Loucy (cell line): Measurements from ENCODE around the gene POLA1.

Experiments
- H2AFZ ChIP-seq: fragments of 200-600 bp; sonication (generic); 2 replicates; pipeline ENCODE4 v1.6.0; 2016; ENCODE audit warnings: antibody characterized with exemption, mild to moderate bottlenecking, low read length, moderate library complexity
- H3F3A ChIP-seq: fragments of 200-600 bp; 2 replicates; pipeline ENCODE4 v1.6.0; 2016; ENCODE audit warnings: antibody characterized with exemption, low read depth, mild to moderate bottlenecking
- H3K27me3 ChIP-seq: fragments of 200-600 bp; sonication (generic); 2 replicates; pipeline ENCODE4 v1.6.1; 2014; ENCODE audit warnings: low read length, mild to moderate bottlenecking; ENCODE audit not compliant: insufficient read depth, poor library complexity, severe bottlenecking
- H3K36me3 ChIP-seq: fragments of 200-600 bp; sonication (generic); 2 replicates; pipeline ENCODE4 v1.6.1; 2016; ENCODE audit warnings: low read length; ENCODE audit not compliant: insufficient read depth
- H3K4me1 ChIP-seq: fragments of 200-600 bp; sonication (generic); 2 replicates; pipeline ENCODE4 v1.5.1; 2014; ENCODE audit warnings: low read length, mild to moderate bottlenecking; ENCODE audit not compliant: insufficient read depth, poor library complexity, severe bottlenecking
- H3K4me2 ChIP-seq: fragments of 200-600 bp; sonication (generic); 2 replicates; pipeline ENCODE4 v1.6.0; 2014; ENCODE audit warnings: antibody characterized with exemption, low read length, low read depth, mild to moderate bottlenecking; ENCODE audit not compliant: poor library complexity, severe bottlenecking
- H3K4me3 ChIP-seq: fragments of 200-600 bp; sonication (generic); 2 replicates; pipeline ENCODE4 v1.5.1; 2014; ENCODE audit warnings: low read length, mild to moderate bottlenecking, mixed read lengths; ENCODE audit not compliant: poor library complexity, severe bottlenecking
- H3K79me2 ChIP-seq: fragments of 200-600 bp; sonication (generic); 2 replicates; pipeline ENCODE4 v1.6.1; 2014; ENCODE audit warnings: low read length; ENCODE audit not compliant: insufficient read depth
- H3K9ac ChIP-seq: fragments of 200-600 bp; sonication (generic); 2 replicates; pipeline ENCODE4 v1.6.0; 2014; ENCODE audit warnings: mild to moderate bottlenecking, low read depth, low read length, moderate library complexity; ENCODE audit not compliant: poor library complexity, severe bottlenecking
- H3K9me2 ChIP-seq: fragments of 200-600 bp; sonication (generic); replicated peaks from 2 replicates; pipeline ENCODE4 v1.6.1; 2016; ENCODE audit warnings: low read depth, low read length, mixed read lengths
- H3K9me3 ChIP-seq: fragments of 200-600 bp; sonication (generic); 2 replicates; pipeline ENCODE4 v1.6.1; 2014; ENCODE audit warnings: mild to moderate bottlenecking, antibody characterized with exemption, low read length, low read depth; ENCODE audit not compliant: insufficient read depth
- H4K20me1 ChIP-seq: fragments of 200-600 bp; sonication (generic); 2 replicates; pipeline ENCODE4 v1.6.0; 2014; ENCODE audit warnings: antibody characterized with exemption, low read length, mild to moderate bottlenecking; ENCODE audit not compliant: insufficient read depth, poor library complexity, severe bottlenecking
- EZH2phosphoT487 ChIP-seq: fragments of 200-600 bp; IDR thresholded peaks from 2 replicates; pipeline ENCODE4 v1.6.1; 2018; ENCODE audit warnings: antibody characterized with exemption, mild to moderate bottlenecking, moderate library complexity, borderline replicate concordance
- TF ChIP-seq, protein P1 (sequence below): fragments of 200-600 bp; sonication (generic); conservative IDR thresholded peaks from 2 replicates; pipeline ENCODE4 v1.5.1; 2014; ENCODE audit warnings: mild to moderate bottlenecking, antibody characterized with exemption, low read length

POLA1 gene

DNA sequence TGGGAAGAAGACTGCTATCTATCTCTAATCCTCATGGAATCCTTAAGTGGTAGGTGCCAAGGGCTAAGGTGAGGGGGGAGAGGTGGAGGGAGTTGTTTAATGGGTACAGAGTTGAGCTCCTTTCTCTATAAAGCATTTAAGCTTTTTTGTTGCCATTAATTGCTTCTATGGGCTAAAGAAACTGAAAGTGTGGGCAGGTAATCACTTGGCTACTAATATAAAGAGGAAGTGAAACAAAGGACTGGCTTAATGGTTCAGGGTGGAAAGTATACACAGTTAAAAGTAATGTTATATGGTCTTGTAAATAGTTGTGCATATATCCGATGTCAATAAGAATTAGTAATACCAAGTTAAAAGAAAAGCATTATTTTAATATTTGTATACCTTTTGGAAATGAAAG lies 83.9 kb downstream of the POLA1 start:
- Histone ChIP-seq H3K4me2 (no peak overlapping the region), H3K79me2 (no peaks in the 10 kb centered on the region), H3K36me3 (peaks cover 13% of the 10 kb centered on the region; the same call in 1 of the 2 replicates), H3K4me1 (no peaks in the 10 kb centered on the region), H3K9me3 (no peaks in the 10 kb centered on the region), H3K27me3 (no peaks in the 10 kb centered on the region), H3F3A (no peaks in the 10 kb centered on the region), H2AFZ (no peak overlapping the region), H3K9me2 (no peaks in the 10 kb centered on the region), H3K9ac (no peak overlapping the region), H3K4me3 (no peak overlapping the region), H4K20me1 (no peaks in the 10 kb centered on the region)
- TF ChIP-seq, protein P1, sequence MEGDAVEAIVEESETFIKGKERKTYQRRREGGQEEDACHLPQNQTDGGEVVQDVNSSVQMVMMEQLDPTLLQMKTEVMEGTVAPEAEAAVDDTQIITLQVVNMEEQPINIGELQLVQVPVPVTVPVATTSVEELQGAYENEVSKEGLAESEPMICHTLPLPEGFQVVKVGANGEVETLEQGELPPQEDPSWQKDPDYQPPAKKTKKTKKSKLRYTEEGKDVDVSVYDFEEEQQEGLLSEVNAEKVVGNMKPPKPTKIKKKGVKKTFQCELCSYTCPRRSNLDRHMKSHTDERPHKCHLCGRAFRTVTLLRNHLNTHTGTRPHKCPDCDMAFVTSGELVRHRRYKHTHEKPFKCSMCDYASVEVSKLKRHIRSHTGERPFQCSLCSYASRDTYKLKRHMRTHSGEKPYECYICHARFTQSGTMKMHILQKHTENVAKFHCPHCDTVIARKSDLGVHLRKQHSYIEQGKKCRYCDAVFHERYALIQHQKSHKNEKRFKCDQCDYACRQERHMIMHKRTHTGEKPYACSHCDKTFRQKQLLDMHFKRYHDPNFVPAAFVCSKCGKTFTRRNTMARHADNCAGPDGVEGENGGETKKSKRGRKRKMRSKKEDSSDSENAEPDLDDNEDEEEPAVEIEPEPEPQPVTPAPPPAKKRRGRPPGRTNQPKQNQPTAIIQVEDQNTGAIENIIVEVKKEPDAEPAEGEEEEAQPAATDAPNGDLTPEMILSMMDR, result no peak
- TF ChIP-seq EZH2phosphoT487, result no peak

DNA sequence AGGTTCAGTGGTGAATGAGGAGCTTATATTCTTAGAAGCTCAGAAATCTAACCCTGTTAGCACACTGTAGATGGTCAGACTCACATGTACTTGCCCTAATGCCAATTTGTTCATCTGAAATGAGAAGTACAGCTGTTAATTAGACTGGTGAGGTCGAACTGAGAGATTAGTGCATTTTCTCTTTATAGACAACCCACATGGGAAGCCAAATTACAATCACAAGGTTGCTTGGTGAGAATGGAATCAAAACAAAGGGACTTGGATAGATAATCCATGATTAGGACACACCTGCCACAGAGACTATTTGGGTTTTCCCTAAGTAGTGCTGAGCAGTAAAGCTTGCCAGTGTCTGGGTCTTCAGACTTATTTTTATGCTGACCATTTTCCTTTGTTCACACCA lies 88.3 kb downstream of the POLA1 start:
- TF ChIP-seq EZH2phosphoT487, result no peak
- TF ChIP-seq, protein P1, result no peak
- Histone ChIP-seq H3K4me1 (no peaks in the 10 kb centered on the region), H3K79me2 (no peaks in the 10 kb centered on the region), H3K27me3 (no peaks in the 10 kb centered on the region), H4K20me1 (no peaks in the 10 kb centered on the region), H3K9ac (no peak overlapping the region), H3K9me2 (no peaks in the 10 kb centered on the region), H3K4me3 (no peak overlapping the region), H3K4me2 (no peak overlapping the region), H3F3A (no peaks in the 10 kb centered on the region), H2AFZ (no peak overlapping the region), H3K9me3 (no peaks in the 10 kb centered on the region), H3K36me3 (peaks cover 13% of the 10 kb centered on the region; the same call in 1 of the 2 replicates)

DNA sequence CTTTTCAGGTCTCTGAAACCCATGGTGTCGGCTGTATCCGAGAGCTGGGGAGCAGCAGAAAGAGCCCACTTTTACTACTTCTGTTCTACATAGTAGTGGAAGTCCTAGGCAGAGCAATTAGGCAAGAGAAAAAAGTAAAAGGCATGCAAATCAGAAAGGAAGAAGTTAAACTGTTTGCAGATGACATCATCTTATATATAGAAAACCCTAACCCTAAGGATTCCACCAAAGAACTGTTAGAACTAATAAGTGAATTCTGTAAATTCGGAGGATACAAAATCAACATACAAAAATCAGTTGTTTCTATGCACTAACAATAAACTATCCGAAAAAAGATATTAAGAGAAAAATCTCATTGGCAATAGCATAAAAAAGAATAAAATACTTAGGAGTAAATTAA lies 95.3 kb downstream of the POLA1 start:
- Histone ChIP-seq H3K4me1 (peaks cover 10% of the 10 kb centered on the region), H3K9ac (no peak overlapping the region), H3K9me2 (no peaks in the 10 kb centered on the region), H3K9me3 (no peaks in the 10 kb centered on the region), H4K20me1 (no peaks in the 10 kb centered on the region), H2AFZ (no peak overlapping the region), H3K27me3 (no peaks in the 10 kb centered on the region), H3K36me3 (0 out of 2 replicates have a peak, but pooled peaks cover 3% of the 10 kb centered on the region), H3K4me3 (no peak overlapping the region), H3K4me2 (no peak overlapping the region), H3F3A (no peaks in the 10 kb centered on the region), H3K79me2 (no peaks in the 10 kb centered on the region)
- TF ChIP-seq EZH2phosphoT487, result no peak
- TF ChIP-seq, protein P1, result no peak
